Esophagus muscularis mucosa (tissue), 4 donors: ENCODE results near the gene TARS1. TPM values are rescaled to one million over a fixed set of nuclear protein-coding genes. Genes with fewer than 3 reads are reported as not detected.

Experiments
- DNase-seq: peaks from one replicate; pipeline ENCODE4 v3.0.0-alpha.2; 2017; ENCODE audit errors: extremely low spot score
- H3K27ac ChIP-seq, 4 donors: fragments of 200-600 bp; sonication (generic); replicated peaks in 1 of 4; 1 replicate in 3 of 4; 2 replicates in 1 of 4; pipeline ENCODE4 v1.5.1; 2016 to 2019; ENCODE audit warnings: mild to moderate bottlenecking in 1 of 4
- H3K27me3 ChIP-seq, 4 donors: fragments of 200-600 bp; sonication (generic); one replicate each; pipeline versions ENCODE4 v1.5.1 to v1.6.0; 2016 to 2019
- H3K36me3 ChIP-seq, 4 donors: fragments of 200-600 bp; sonication (generic); one replicate each; pipeline ENCODE4 v1.5.1; 2016 to 2019
- H3K4me1 ChIP-seq, 4 donors: fragments of 200-600 bp; sonication (generic); one replicate each; pipeline ENCODE4 v1.5.1; 2016 to 2019
- H3K4me3 ChIP-seq, 4 donors: fragments of 200-600 bp; sonication (generic); 1 replicate in 2 of 4; 2 replicates in 2 of 4; pipeline ENCODE4 v1.5.1; 2016 to 2019; ENCODE audit warnings: mild to moderate bottlenecking in 4 of 4, moderate library complexity in 1 of 4
- H3K9me3 ChIP-seq, 4 donors: fragments of 200-600 bp; sonication (generic); 1 replicate in 3 of 4; 2 replicates in 1 of 4; pipeline ENCODE4 v1.5.1; 2016 to 2019
- CTCF ChIP-seq, 3 experiments: fragments of 200-600 bp in 2 of 3; fragments of 450-650 bp in 1 of 3; sonication (generic) in 2 of 3; IDR thresholded peaks; one replicate each; pipeline ENCODE4 v1.5.1; 2017 to 2019; ENCODE audit warnings: antibody characterized with exemption in 3 of 3, mild to moderate bottlenecking in 2 of 3, moderate library complexity in 1 of 3
- EP300 ChIP-seq: sonication (generic); formaldehyde crosslinking; IDR thresholded peaks from one replicate; pipeline ENCODE4 v1.6.1; 2017; ENCODE audit warnings: antibody characterized with exemption
- POLR2A ChIP-seq: fragments of 450-650 bp; IDR thresholded peaks from one replicate; pipeline ENCODE4 v1.6.1; 2017; ENCODE audit warnings: antibody characterized with exemption, moderate library complexity, mild to moderate bottlenecking, low read depth
- POLR2AphosphoS5 ChIP-seq, 2 donors: sonication (generic); formaldehyde crosslinking; IDR thresholded peaks; one replicate each; pipeline ENCODE4 v1.6.1; 2017; ENCODE audit warnings: antibody characterized with exemption in 2 of 2
- WGBS: methylation state at CpG from one replicate; pipeline ENCODE4 v1.1.5; 2018; 5-methylcytosine and 5-hydroxymethylcytosine counted together
- intact Hi-C: fragments of 100-400 bp; cut with DNase I; formaldehyde crosslinking; loops from one replicate; pipeline ENCODE4 v1.15.1; 2023
- total RNA-seq, 4 donors: library from RNA; depleted of rRNA; stranded (reverse); fragments of >200 nt; gene quantifications; one replicate each; pipeline versions ENCODE4 v1.1.0 to v1.2.1, GENCODE V29; 2016

The TARS1 gene
- total RNA-seq, 4 donors from 2014 or later = 76.7 to 98.4 (median 85.7) TPM

GRCh38 chr5:33441241-33442177, 744 bp downstream of the TARS1 start:
- H3K36me3 ChIP-seq = peaks cover 9 to 16% (median 14%) of the 10 kb centered on the region in 4 donors
- intact Hi-C loops = loop anchor here (2.0 kb wide), 1 partner anchor 451 kb away; no protein-coding TSS in a partner anchor
- no peak for DNase-seq

GRCh38 chr5:33444542-33444941, 3.8 kb downstream of the TARS1 start:
- Histone ChIP-seq H3K4me3 (no peak overlapping the region), H3K36me3 (peaks cover 11 to 38% (median 29%) of the 10 kb centered on the region in 4 donors), H3K27ac (no peak overlapping the region), H3K9me3 (no peaks in the 10 kb centered on the region), H3K4me1 (peaks cover 31 to 68% (median 58%) of the 10 kb centered on the region in 4 donors), H3K27me3 (no peaks in the 10 kb centered on the region)
- no peak for DNase-seq
- 82% methylated on average over 4 of the region's 4 CpGs for WGBS
- TF ChIP-seq POLR2A (no peak), CTCF (IDR thresholded peaks at IDR 0.05) (no peak), EP300 (no peak), POLR2AphosphoS5 (IDR thresholded peaks at IDR 0.05) (no peak)
- intact Hi-C loops = no loop called here

More at GRCh38 chr5:33441241-33442177, 744 bp downstream of the TARS1 start:
- H3K4me1 ChIP-seq = peaks cover 28 to 66% (median 57%) of the 10 kb centered on the region in 4 donors
- peak overlapping the region; percentile 91 to 98 (median 94) for H3K27ac ChIP-seq
- H3K4me3 ChIP-seq = peak overlapping the region; percentile 70 to 83 (median 78)
- H3K27me3 ChIP-seq = no peaks in the 10 kb centered on the region
- WGBS = 1% methylated on average over 17 of the region's 22 CpGs
- TF ChIP-seq EP300 (no peak), POLR2A (no peak), POLR2AphosphoS5 (IDR thresholded peaks at IDR 0.05) (peak; percentile 14 to 50), CTCF (IDR thresholded peaks at IDR 0.05) (no peak)
- no peaks in the 10 kb centered on the region for H3K9me3 ChIP-seq

GRCh38 chr5:33445798-33446197, 5.0 kb downstream of the TARS1 start:
- Histone ChIP-seq H3K4me1 (peaks cover 26 to 63% (median 53%) of the 10 kb centered on the region in 4 donors), H3K36me3 (peaks cover 15 to 50% (median 36%) of the 10 kb centered on the region in 4 donors), H3K27ac (no peak overlapping the region), H3K9me3 (no peaks in the 10 kb centered on the region), H3K27me3 (no peaks in the 10 kb centered on the region), H3K4me3 (no peak overlapping the region)
- no peak for DNase-seq
- intact Hi-C loops = no loop called here
- TF ChIP-seq POLR2A (no peak), POLR2AphosphoS5 (IDR thresholded peaks at IDR 0.05) (no peak), CTCF (IDR thresholded peaks at IDR 0.05) (no peak)

GRCh38 chr5:33448118-33448517, 7.4 kb downstream of the TARS1 start:
- Histone ChIP-seq H3K36me3 (peaks cover 21 to 71% (median 50%) of the 10 kb centered on the region in 4 donors), H3K27me3 (no peaks in the 10 kb centered on the region), H3K4me1 (peaks cover 15 to 44% (median 34%) of the 10 kb centered on the region in 4 donors), H3K9me3 (no peaks in the 10 kb centered on the region), H3K4me3 (no peak overlapping the region), H3K27ac (no peak overlapping the region)
- intact Hi-C loops = no loop called here
- WGBS = 84% methylated on average over 3 of the region's 3 CpGs
- no peak for TF ChIP-seq CTCF (IDR thresholded peaks at IDR 0.05)
- no peak for TF ChIP-seq EP300
- no peak for TF ChIP-seq POLR2AphosphoS5 (IDR thresholded peaks at IDR 0.05)
- TF ChIP-seq POLR2A = no peak
- DNase-seq = no peak
